NOMO-1 (cell line): Measurements from ENCODE around the gene C9orf40.

Source experiments
- DNase-seq, 2 experiments: peaks; one replicate each; lab custom pipeline; 2025; ENCODE audit not compliant: unreplicated experiment in 2 of 2; lab: John Stamatoyannopoulos, UW

Gene C9orf40

DNA sequence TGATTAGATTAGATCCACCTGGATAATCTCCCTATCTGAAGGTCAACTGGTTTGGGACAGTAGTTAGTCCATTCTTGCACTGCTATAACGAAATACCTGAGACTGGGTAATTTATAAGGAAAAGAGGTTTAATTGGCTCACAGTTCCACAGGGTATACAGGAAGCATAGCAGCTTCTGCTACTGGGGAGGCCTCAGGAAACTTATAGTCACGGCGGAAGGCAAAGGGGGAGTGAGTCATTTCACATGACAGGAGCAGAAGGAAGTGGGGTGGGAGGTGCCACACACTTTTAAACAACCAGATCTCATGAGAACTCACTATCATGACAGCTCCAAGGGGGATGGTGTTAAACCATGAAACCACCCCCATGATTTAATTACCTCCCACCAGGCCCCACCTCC, 9.9 kb downstream of the C9orf40 start:
- DNase-seq = no peak

DNA sequence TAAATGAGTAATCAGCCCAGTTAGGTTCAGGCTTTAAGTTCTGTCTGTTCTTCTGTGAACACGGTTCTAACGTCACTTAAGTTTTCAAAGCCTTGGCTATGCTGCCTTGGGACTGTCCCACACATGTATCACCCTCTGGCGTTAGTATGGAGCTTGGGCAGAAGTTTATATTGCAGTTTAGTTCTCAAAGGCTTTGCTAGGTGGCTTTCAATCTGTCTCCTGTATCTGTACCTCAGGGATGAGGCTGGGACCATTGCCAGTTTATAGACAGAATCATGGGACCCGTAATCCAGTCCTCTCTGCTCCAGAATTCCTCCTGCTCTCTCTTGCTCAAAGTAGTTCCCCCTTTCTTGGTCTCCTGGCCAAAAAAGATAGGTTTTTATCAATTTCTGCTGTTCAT, 12.1 kb downstream of the C9orf40 start:
- DNase-seq = no peak

DNA sequence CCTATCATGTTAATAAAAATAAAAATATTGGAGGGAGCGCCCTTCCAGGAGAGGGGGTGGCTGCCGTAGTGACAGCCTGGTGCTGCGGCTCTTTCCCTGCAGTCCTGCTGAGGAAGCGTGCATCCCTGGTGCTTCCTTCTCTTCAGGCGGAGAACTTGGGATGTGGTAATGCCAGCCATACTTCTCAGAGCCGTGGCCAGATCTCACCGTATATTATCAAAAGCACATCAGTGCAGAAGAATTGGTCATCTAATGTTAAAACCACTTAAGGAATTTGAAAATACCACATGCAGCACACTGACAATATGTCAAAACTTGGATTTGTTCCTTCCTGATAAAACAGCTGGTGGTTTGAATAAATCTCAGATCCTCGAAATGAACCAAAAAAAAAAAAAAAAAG, 17.7 kb downstream of the C9orf40 start:
- no peak for DNase-seq

DNA sequence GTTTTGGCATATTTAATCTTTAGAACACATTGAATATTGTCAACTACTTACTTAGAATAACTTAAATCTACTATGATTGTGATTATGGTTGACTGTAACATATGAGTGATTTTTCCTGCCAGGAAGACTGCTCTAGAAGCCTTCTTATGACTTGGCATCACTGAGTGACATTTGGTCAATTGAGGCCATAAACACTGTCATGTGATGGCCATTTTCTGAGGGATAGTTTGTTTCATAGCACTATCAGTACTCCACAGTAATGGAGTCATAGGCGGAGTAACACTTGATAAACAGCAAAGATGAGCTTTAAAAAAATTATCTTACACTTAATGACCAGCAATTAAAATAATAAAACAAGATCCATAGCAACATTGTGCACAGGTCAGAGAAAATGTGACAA, 31.0 kb downstream of the C9orf40 start:
- DNase-seq = no peak

DNA sequence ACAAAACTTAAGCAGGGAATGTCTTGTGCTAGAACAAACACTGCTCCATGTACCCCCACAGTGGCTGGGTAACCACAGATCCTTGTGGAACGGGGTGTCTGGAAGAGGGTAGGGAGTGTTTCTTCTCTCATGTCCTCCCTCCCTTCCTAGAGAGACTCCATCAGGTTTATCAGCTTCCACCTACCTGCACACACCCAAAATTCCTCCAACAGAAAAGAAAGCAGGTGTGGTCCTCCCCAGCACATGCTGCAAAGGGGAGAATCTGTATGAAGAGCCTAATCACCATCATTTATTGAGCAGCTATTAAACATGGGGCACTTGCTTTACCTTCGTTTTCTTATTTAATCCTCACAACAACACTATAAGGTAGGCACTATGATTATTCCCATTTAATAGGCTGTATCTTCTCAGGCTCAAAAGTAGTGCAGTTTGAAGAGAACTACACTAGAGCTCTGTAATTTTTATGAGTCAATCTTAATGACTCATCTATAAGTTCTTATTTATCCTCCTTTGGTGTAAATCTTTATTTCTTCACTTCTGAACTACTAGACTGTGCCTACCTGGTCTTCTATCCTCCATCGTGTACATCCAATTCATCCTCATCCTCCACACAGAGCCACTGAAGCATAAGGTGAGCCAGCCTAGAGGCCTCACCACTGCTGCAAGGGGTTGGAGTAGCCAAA, 31.6 kb downstream of the C9orf40 start:
- DNase-seq = no peak

DNA sequence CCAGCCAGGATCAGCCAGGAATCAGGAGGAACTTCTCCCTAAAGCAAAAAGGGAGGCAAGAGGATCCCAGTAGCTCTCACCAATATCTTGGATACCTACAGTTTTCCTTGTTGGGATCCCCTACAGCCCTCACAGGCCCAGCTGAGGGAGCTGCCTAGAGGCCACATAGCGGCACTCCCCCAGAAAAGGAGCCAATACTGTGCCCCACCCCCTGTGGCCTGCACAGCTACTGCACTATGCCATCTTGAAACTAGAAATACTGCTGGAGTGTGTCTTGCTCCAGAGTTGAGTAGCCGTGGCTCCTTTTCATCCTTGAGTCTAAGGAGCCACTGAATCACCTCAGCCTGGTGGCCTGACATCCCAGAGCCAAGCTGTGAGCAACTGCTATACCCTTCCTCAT, 42.7 kb downstream of the C9orf40 start:
- no peak for DNase-seq

DNA sequence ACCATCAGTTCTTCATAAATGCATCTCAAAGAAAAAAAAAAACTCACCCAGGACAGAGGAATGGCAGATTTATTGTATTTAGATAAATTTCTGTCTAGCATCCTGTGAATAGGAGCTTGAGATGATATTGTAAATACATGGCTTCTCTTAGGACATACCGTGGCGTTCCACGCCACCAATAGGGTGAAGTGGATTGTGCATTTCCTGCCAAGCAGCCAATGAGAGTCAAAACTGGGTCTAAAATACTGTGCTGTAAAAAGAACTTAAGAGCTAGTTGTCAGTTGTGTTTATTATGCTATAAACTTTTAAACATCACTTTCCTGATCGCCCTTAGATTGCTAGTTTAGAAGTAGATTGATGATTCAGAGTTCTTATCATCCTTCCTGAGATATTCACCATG, 44.0 kb downstream of the C9orf40 start:
- DNase-seq = no peak

DNA sequence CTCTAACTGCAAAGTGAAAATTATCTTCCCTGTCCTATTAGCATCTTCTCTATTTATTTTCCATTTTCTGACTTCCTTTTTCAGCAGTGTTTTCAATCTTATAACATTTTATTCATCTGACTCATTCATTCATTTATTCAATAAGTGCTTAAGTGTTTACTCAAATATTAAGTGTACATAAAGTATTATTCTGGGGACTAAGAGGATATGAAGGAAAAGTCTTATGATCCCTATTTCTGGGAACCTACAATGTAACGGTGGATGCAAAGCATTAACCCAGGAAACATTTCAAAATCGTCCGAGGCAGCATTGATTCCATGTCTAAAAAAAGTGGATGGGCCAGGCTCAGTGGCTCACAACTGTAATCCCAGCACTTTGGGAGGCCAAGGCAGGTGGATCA, 45.6 kb downstream of the C9orf40 start:
- DNase-seq = no peak

DNA sequence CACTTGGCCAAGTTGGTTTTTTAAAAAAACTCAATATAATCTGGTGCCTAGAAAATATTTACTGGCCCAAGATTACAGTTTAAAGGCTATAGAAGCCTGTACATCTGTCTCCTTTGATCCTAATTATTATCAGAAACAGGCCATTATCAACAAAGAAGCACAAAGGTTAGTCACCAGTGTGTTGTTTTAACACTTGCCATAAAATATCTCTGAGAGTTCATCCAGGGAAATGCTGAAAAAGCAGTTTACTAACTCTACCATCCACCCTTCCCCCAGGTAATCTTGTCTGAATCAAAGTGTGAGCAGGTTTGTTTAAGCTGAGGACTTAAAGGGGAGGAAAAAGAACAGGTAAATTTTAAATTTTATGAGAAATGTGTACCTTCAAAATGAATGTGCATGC, 51.7 kb downstream of the C9orf40 start:
- no peak for DNase-seq
